SK-N-SH (cell line): ENCODE measurements around the gene DMBT1. TPM values are rescaled to one million over a fixed set of nuclear protein-coding genes. Genes with fewer than 3 reads are reported as not detected.

ENCODE experiments used
- CTCF ChIA-PET: fragments of 300-600, 350-600 bp; formaldehyde crosslinking; extraction: SDS; loops from one replicate; lab custom pipeline; 2021; lab: Yijun Ruan, JAX
- POLR2A ChIA-PET: fragments of 350-600 bp; sonication (Branson Sonifier 250); formaldehyde crosslinking; extraction: SDS; loops from one replicate; lab custom pipeline; 2020; ENCODE audit warnings: antibody characterized with exemption, inconsistent platforms; lab: Yijun Ruan, JAX
- DNase-seq: peaks from one replicate; pipeline ENCODE4 v3.0.0; 2012
- H2AFZ ChIP-seq: fragments of 200-600 bp; sonication (generic); 2 replicates; pipeline ENCODE4 v1.8.1; 2016; ENCODE audit warnings: antibody characterized with exemption, mild to moderate bottlenecking, low read depth
- H3F3A ChIP-seq: fragments of 200-600 bp; sonication (generic); replicated peaks from 2 replicates; pipeline ENCODE3; 2016; ENCODE audit warnings: antibody characterized with exemption, mild to moderate bottlenecking; ENCODE audit not compliant: insufficient read depth
- H3K27ac ChIP-seq, 2 experiments: fragments of 200-500 bp in 1 of 2; fragments of 200-600 bp in 1 of 2; sonication (Bioruptor generic) in 1 of 2; sonication (generic), shearing (Covaris generic) in 1 of 2; 2 replicates each; pipeline versions ENCODE4 v1.5.1 to v1.6.1; 2014 to 2016; ENCODE audit warnings: low read depth in 2 of 2, inconsistent platforms in 1 of 2, low read length in 1 of 2, mild to moderate bottlenecking in 1 of 2, mixed read lengths in 1 of 2
- H3K27me3 ChIP-seq: fragments of 200-600 bp; sonication (generic), shearing (Covaris generic); 2 replicates; pipeline ENCODE4 v1.6.1; 2016; ENCODE audit warnings: mixed run types; ENCODE audit not compliant: insufficient read depth
- H3K36me3 ChIP-seq, 2 experiments: fragments of 200-500 bp in 1 of 2; fragments of 200-600 bp in 1 of 2; sonication (Bioruptor generic) in 1 of 2; sonication (generic) in 1 of 2; replicated peaks in 1 of 2; 2 replicates each; pipeline versions ENCODE3 to v1.5.1; 2014 to 2016; ENCODE audit warnings: low read length in 1 of 2, mild to moderate bottlenecking in 1 of 2; ENCODE audit not compliant: insufficient read depth in 2 of 2, control insufficient read depth in 1 of 2
- H3K4me1 ChIP-seq, 2 experiments: fragments of 200-500 bp in 1 of 2; fragments of 200-600 bp in 1 of 2; sonication (Bioruptor generic) in 1 of 2; sonication (generic), shearing (Covaris generic) in 1 of 2; 2 replicates each; pipeline versions ENCODE4 v1.5.1 to v1.6.1; 2014 to 2016; ENCODE audit warnings: low read depth in 1 of 2, low read length in 1 of 2, mixed run types in 1 of 2; ENCODE audit not compliant: insufficient read depth in 2 of 2, control insufficient read depth in 1 of 2
- H3K4me2 ChIP-seq: fragments of 200-600 bp; sonication (generic), shearing (Covaris generic); 2 replicates; pipeline ENCODE4 v1.6.1; 2017; ENCODE audit warnings: mixed run types
- H3K4me3 ChIP-seq, 2 experiments: fragments of 200-500 bp in 1 of 2; fragments of 200-600 bp in 1 of 2; sonication (Bioruptor generic) in 1 of 2; sonication (generic), shearing (Covaris generic) in 1 of 2; 2 replicates each; pipeline versions ENCODE4 v1.5.1 to v1.8.1; 2014 to 2016; ENCODE audit warnings: low read depth in 2 of 2, inconsistent platforms in 1 of 2, low read length in 1 of 2, mild to moderate bottlenecking in 1 of 2, mixed read lengths in 1 of 2, moderate library complexity in 1 of 2
- H3K79me2 ChIP-seq: fragments of 200-600 bp; sonication (generic); 2 replicates; pipeline ENCODE4 v1.8.1; 2017; ENCODE audit warnings: mild to moderate bottlenecking; ENCODE audit not compliant: insufficient read depth
- H3K9ac ChIP-seq: fragments of 200-600 bp; sonication (generic); 2 replicates; pipeline ENCODE4 v1.6.1; 2017; ENCODE audit warnings: mixed run types
- H3K9me2 ChIP-seq: fragments of 200-600 bp; sonication (generic); 2 replicates; pipeline ENCODE4 v1.6.1; 2017; ENCODE audit warnings: mixed run types
- H3K9me3 ChIP-seq: fragments of 200-600 bp; sonication (generic); 2 replicates; pipeline ENCODE4 v1.6.1; 2017; ENCODE audit warnings: mixed run types, mild to moderate bottlenecking, moderate library complexity
- H4K20me1 ChIP-seq: fragments of 200-600 bp; sonication (generic); 2 replicates; pipeline ENCODE4 v1.6.1; 2017; ENCODE audit warnings: mild to moderate bottlenecking, mixed run types; ENCODE audit not compliant: insufficient read depth
- CHD2 ChIP-seq: fragments of 150-350 bp; IDR thresholded peaks from 2 replicates; pipeline ENCODE4 v1.6.1; 2018; ENCODE audit warnings: low read length; ENCODE audit not compliant: partially characterized antibody
- ELF1 ChIP-seq: IDR thresholded peaks from 2 replicates; pipeline ENCODE4 v1.4.0; 2012
- EP300 ChIP-seq, 2 experiments: IDR thresholded peaks; 2 replicates each; pipeline versions ENCODE4 v1.4.0 to v1.6.1; 2012; ENCODE audit warnings: borderline replicate concordance in 1 of 2, low read depth in 1 of 2, low read length in 1 of 2
- EZH2phosphoT487 ChIP-seq: fragments of 200-600 bp; sonication (generic); IDR thresholded peaks from 2 replicates; pipeline ENCODE4 v1.6.1; 2017; ENCODE audit warnings: low read depth, mixed run types, mild to moderate bottlenecking, antibody characterized with exemption, moderate library complexity, borderline replicate concordance
- GABPA ChIP-seq: IDR thresholded peaks from 2 replicates; pipeline ENCODE4 v1.4.0; 2012; ENCODE audit warnings: low read depth, mild to moderate bottlenecking
- IRF3 ChIP-seq: fragments of 150-350 bp; IDR thresholded peaks from 2 replicates; pipeline ENCODE4 v1.6.1; 2016; ENCODE audit warnings: mild to moderate bottlenecking, low read depth, low read length
- JUND ChIP-seq: IDR thresholded peaks from 2 replicates; pipeline ENCODE4 v1.4.0; 2012
- MAX ChIP-seq: IDR thresholded peaks from 2 replicates; pipeline ENCODE4 v1.4.0; 2012; ENCODE audit warnings: low read depth
- MEF2A ChIP-seq: IDR thresholded peaks from 2 replicates; pipeline ENCODE4 v1.4.0; 2012; ENCODE audit warnings: low read depth, borderline replicate concordance
- MXI1 ChIP-seq: IDR thresholded peaks from 2 replicates; pipeline ENCODE4 v1.6.1; 2012; ENCODE audit warnings: mild to moderate bottlenecking, low read depth, low read length, improper control_type of control experiment
- NRF1 ChIP-seq: IDR thresholded peaks from 2 replicates; pipeline ENCODE4 v1.6.1; 2012; ENCODE audit warnings: low read depth, mild to moderate bottlenecking, low read length
- POLR2AphosphoS5 ChIP-seq: IDR thresholded peaks from 2 replicates; pipeline ENCODE4 v1.6.1; 2012; ENCODE audit warnings: low read depth, low read length
- RXRA ChIP-seq: IDR thresholded peaks from 2 replicates; pipeline ENCODE4 v1.4.0; 2012; ENCODE audit warnings: low read depth, mild to moderate bottlenecking, borderline replicate concordance
- TAF1 ChIP-seq: IDR thresholded peaks from 2 replicates; pipeline ENCODE4 v1.6.1; 2012; ENCODE audit warnings: low read depth, mild to moderate bottlenecking, low read length, moderate library complexity, borderline replicate concordance
- TEAD4 ChIP-seq: IDR thresholded peaks from 2 replicates; pipeline ENCODE4 v1.4.0; 2012; ENCODE audit warnings: mild to moderate bottlenecking, borderline replicate concordance; ENCODE audit not compliant: insufficient read depth
- ZBTB33 ChIP-seq: IDR thresholded peaks from 2 replicates; pipeline ENCODE4 v1.4.0; 2012; ENCODE audit warnings: low read depth, borderline replicate concordance
- WGBS: methylation state at CpG from one replicate; pipeline ENCODE4 v1.1.6; 2017; ENCODE audit warnings: low lambda C conversion rate; 5-methylcytosine and 5-hydroxymethylcytosine counted together
- polyA plus RNA-seq, 3 experiments: library from polyadenylated mRNA; depleted of rRNA; stranded (reverse); fragments of >200 nt; gene quantifications; 2 replicates each; pipeline ENCODE4 v1.2.3, GENCODE V29; 2012
- TF ChIP-seq, protein P1 (sequence below): IDR thresholded peaks from 2 replicates; pipeline ENCODE4 v1.6.1; 2012; ENCODE audit warnings: mild to moderate bottlenecking, low read depth, low read length, moderate library complexity

DMBT1 gene
- polyA plus RNA-seq, 1 of the 3 experiments (the other 2 are of a cell fraction) = not detected

DNA sequence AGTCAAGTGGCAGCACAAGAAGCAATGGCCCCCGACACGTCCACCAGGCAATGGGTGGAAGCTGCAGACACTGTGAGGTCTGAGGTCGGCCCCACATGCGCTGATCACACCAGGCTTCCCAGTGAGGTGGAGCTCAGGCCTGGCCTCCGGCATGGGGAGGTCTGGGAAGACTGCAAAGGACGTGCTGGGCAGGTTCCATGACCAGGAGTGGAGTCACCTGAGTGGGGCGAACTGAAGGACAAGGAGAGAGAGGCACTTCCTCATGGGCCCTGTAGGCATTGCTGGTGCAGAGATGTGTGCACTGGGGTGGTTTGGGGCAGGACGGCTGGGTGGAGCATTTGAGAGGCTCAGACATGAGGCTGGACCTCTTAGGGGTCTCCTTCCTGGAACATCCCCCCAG lies 103.9 kb downstream of the DMBT1 start (continued):
- TF ChIP-seq ZBTB33 = no peak
- TF ChIP-seq MEF2A = no peak
- TF ChIP-seq GABPA = no peak
- TF ChIP-seq MAX = no peak

DNA sequence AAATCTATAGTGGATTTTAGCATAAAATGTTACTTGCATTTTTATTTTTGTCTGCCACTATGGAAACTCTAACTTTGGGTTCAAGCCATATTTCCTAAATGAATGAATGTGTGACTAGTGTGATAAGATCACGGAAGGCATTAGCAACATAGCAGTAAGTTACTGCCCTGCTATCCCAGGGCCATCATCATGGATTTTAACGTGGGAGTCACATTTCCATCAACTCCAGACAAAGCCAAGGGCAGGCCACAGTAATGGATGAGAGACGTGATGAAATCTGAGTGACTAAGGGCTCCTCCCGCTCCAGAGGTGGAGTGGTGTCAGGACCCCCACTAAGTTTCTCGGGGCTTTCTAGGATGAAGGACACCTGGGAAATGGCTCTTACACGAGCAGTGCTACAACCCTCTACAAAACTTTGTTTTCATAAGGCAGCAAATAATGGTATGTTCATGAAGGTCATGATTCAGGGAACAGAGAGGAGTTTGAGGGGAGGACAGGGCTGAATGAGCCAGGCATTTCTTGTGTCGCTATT lies 104.8 kb downstream of the DMBT1 start:
- Histone ChIP-seq H3K27me3 (no peaks in the 10 kb centered on the region; the same call in 1 of the 2 replicates), H3F3A (no peaks in the 10 kb centered on the region), H3K9me2 (no peaks in the 10 kb centered on the region), H4K20me1 (no peaks in the 10 kb centered on the region), H3K79me2 (no peaks in the 10 kb centered on the region), H3K27ac (no peak overlapping the region), H3K4me3 (no peak overlapping the region), H2AFZ (no peak overlapping the region), H3K9me3 (no peaks in the 10 kb centered on the region), H3K9ac (no peak overlapping the region), H3K36me3 (no peaks in the 10 kb centered on the region), H3K4me1 (no peaks in the 10 kb centered on the region), H3K4me2 (no peak overlapping the region)
- no peak for DNase-seq
- ChIA-PET CTCF (interaction anchor here (4.5 kb wide), 1 partner anchor 16 kb away, joined by 19 read pairs; no protein-coding TSS in a partner anchor), POLR2A (no interaction called here)
- 26% methylated on average over 7 of the region's 7 CpGs for WGBS
- TF ChIP-seq JUND (no peak), IRF3 (no peak)

DNA sequence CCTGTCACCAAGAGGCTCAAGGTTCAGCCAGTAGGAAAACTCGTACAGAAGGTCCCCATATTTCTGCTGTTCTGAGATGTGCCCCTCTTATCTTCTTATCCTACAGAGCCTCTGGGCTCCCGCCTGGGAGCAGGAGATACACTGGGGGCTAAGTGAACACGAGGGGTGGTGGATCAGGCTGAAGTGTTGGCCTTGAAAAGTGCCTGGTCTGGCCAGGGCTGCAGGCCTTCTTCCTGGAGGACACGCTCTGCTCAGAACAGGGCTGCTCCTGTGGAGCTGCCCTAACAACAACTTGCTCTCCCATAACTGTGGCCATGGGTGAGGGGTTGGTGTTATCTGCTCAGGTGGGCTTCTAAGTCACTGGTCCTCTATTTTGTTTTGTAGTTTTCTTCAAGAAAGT lies 105.4 kb downstream of the DMBT1 start:
- CTCF ChIA-PET = no interaction called here
- DNase-seq = no peak
- H3K79me2 ChIP-seq = no peaks in the 10 kb centered on the region
- no peaks in the 10 kb centered on the region; the same call in 1 of the 2 replicates for H3K27me3 ChIP-seq
- H3K9me3 ChIP-seq = no peaks in the 10 kb centered on the region
- H3K9ac ChIP-seq = no peak overlapping the region
- H3K4me1 ChIP-seq = no peaks in the 10 kb centered on the region
- no peak overlapping the region for H2AFZ ChIP-seq
- WGBS = 15% methylated on average over 4 of the region's 4 CpGs
- no peaks in the 10 kb centered on the region for H4K20me1 ChIP-seq
- no peaks in the 10 kb centered on the region for H3K9me2 ChIP-seq
- no peak overlapping the region for H3K27ac ChIP-seq
- H3K4me2 ChIP-seq = no peak overlapping the region
- no peaks in the 10 kb centered on the region for H3K36me3 ChIP-seq
- POLR2A ChIA-PET = no interaction called here
- no peak overlapping the region for H3K4me3 ChIP-seq
- H3F3A ChIP-seq = no peaks in the 10 kb centered on the region
- TF ChIP-seq MXI1 (no peak), TAF1 (no peak), EP300 (IDR thresholded peaks at IDR 0.05; ENCODE audit: borderline replicate concordance in 1 of 2, low read depth in 1 of 2, low read length in 1 of 2) (no peak), NRF1 (no peak), ELF1 (no peak), JUND (no peak), RXRA (no peak), CHD2 (no peak), IRF3 (no peak), MAX (no peak), TEAD4 (no peak), EZH2phosphoT487 (no peak), POLR2AphosphoS5 (no peak)
- TF ChIP-seq, protein P1, sequence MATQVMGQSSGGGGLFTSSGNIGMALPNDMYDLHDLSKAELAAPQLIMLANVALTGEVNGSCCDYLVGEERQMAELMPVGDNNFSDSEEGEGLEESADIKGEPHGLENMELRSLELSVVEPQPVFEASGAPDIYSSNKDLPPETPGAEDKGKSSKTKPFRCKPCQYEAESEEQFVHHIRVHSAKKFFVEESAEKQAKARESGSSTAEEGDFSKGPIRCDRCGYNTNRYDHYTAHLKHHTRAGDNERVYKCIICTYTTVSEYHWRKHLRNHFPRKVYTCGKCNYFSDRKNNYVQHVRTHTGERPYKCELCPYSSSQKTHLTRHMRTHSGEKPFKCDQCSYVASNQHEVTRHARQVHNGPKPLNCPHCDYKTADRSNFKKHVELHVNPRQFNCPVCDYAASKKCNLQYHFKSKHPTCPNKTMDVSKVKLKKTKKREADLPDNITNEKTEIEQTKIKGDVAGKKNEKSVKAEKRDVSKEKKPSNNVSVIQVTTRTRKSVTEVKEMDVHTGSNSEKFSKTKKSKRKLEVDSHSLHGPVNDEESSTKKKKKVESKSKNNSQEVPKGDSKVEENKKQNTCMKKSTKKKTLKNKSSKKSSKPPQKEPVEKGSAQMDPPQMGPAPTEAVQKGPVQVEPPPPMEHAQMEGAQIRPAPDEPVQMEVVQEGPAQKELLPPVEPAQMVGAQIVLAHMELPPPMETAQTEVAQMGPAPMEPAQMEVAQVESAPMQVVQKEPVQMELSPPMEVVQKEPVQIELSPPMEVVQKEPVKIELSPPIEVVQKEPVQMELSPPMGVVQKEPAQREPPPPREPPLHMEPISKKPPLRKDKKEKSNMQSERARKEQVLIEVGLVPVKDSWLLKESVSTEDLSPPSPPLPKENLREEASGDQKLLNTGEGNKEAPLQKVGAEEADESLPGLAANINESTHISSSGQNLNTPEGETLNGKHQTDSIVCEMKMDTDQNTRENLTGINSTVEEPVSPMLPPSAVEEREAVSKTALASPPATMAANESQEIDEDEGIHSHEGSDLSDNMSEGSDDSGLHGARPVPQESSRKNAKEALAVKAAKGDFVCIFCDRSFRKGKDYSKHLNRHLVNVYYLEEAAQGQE = no peak
